Mesodermal cell (in vitro differentiated cells): ENCODE results near the gene PRADC1.

Experiments used
- H3K27ac ChIP-seq: 2 replicates; pipeline ENCODE4 v1.7.0; 2013; ENCODE audit warnings: mild to moderate bottlenecking, low read depth, low read length, moderate library complexity; ENCODE audit not compliant: severe bottlenecking
- H3K36me3 ChIP-seq: 2 replicates; pipeline ENCODE4 v1.7.1; 2013; ENCODE audit warnings: mild to moderate bottlenecking, low read length, moderate library complexity; ENCODE audit not compliant: control insufficient read depth, insufficient read depth
- H3K4me1 ChIP-seq: one replicate; pipeline ENCODE4 v1.7.1; 2013; ENCODE audit warnings: mild to moderate bottlenecking, low read length; ENCODE audit not compliant: insufficient read depth, control insufficient read depth, poor library complexity, severe bottlenecking
- H3K4me3 ChIP-seq: 2 replicates; pipeline ENCODE4 v1.7.0; 2013; ENCODE audit warnings: low read length, control low read depth, mild to moderate bottlenecking; ENCODE audit not compliant: insufficient read depth, poor library complexity, severe bottlenecking; ENCODE audit errors: extremely low read depth
- H3K9me3 ChIP-seq: 2 replicates; pipeline ENCODE4 v1.7.1; 2013; ENCODE audit warnings: mild to moderate bottlenecking, low read length, moderate library complexity; ENCODE audit not compliant: control insufficient read depth
- WGBS, 2 experiments: methylation state at CpG; one replicate each; pipeline ENCODE4 v1.1.5; 2013; ENCODE audit warnings: missing lambda C conversion rate in 2 of 2; ENCODE audit not compliant: insufficient coverage in 2 of 2; 5-methylcytosine and 5-hydroxymethylcytosine counted together

Gene PRADC1

GRCh38 chr2:73250872-73251846 is 18.1 kb upstream of the PRADC1 start:
- Histone ChIP-seq H3K9me3 (no peaks in the 10 kb centered on the region), H3K4me1 (no peaks in the 10 kb centered on the region), H3K4me3 (no peak overlapping the region), H3K27ac (no peak overlapping the region), H3K36me3 (peaks cover 90% of the 10 kb centered on the region)
- 95 to 96% methylated on average over 12 to 16 of the region's 17 CpGs for WGBS, 2 experiments

- Histone ChIP-seq H3K4me1 (no peaks in the 10 kb centered on the region), H3K4me3 (no peak overlapping the region), H3K36me3 (peaks cover 98% of the 10 kb centered on the region), H3K27ac (no peak overlapping the region), H3K9me3 (no peaks in the 10 kb centered on the region)
- WGBS, 2 experiments = 89 to 92% methylated on average over 8 to 9 of the region's 9 CpGs
Measured at GRCh38 chr2:73249636-73250035, 16.6 kb upstream of the PRADC1 start.

- 91 to 95% methylated on average over 3 of the region's 3 CpGs for WGBS, 2 experiments
- Histone ChIP-seq H3K9me3 (no peaks in the 10 kb centered on the region), H3K4me1 (peaks cover 3% of the 10 kb centered on the region), H3K27ac (no peak overlapping the region), H3K4me3 (no peak overlapping the region), H3K36me3 (peaks cover 94% of the 10 kb centered on the region)
Measured at GRCh38 chr2:73246850-73247249, 13.8 kb upstream of the PRADC1 start.

- peaks cover 95% of the 10 kb centered on the region for H3K36me3 ChIP-seq
- WGBS, 2 experiments = 83 to 95% methylated on average over 2 to 3 of the region's 3 CpGs
- no peaks in the 10 kb centered on the region for H3K9me3 ChIP-seq
- H3K4me1 ChIP-seq = peaks cover 3% of the 10 kb centered on the region
- no peak overlapping the region for H3K27ac ChIP-seq
- H3K4me3 ChIP-seq = no peak overlapping the region
Measured at GRCh38 chr2:73244580-73244979, 11.5 kb upstream of the PRADC1 start.

GRCh38 chr2:73243884-73244570 is 11.0 kb upstream of the PRADC1 start:
- 78 to 80% methylated on average over 4 of the region's 5 CpGs for WGBS, 2 experiments
- H3K36me3 ChIP-seq = peaks cover 95% of the 10 kb centered on the region
- H3K27ac ChIP-seq = no peak overlapping the region
- no peaks in the 10 kb centered on the region for H3K9me3 ChIP-seq
- peaks cover 4% of the 10 kb centered on the region for H3K4me1 ChIP-seq
- H3K4me3 ChIP-seq = no peak overlapping the region

- Histone ChIP-seq H3K27ac (no peak overlapping the region), H3K4me1 (peaks cover 18% of the 10 kb centered on the region), H3K4me3 (no peak overlapping the region), H3K36me3 (peaks cover 84% of the 10 kb centered on the region), H3K9me3 (no peaks in the 10 kb centered on the region)
- WGBS, 2 experiments = 89 to 96% methylated on average over 3 of the region's 3 CpGs
Measured at GRCh38 chr2:73239776-73240175, 6.7 kb upstream of the PRADC1 start.

GRCh38 chr2:73238976-73239375 is 5.9 kb upstream of the PRADC1 start:
- Histone ChIP-seq H3K4me3 (no peak overlapping the region), H3K36me3 (peaks cover 76% of the 10 kb centered on the region), H3K4me1 (peaks cover 18% of the 10 kb centered on the region), H3K9me3 (no peaks in the 10 kb centered on the region), H3K27ac (no peak overlapping the region)
- WGBS, 2 experiments = 90 to 100% methylated on average over 1 of the region's 1 CpG

GRCh38 chr2:73238149-73238548 is 5.1 kb upstream of the PRADC1 start:
- no peaks in the 10 kb centered on the region for H3K9me3 ChIP-seq
- peaks cover 68% of the 10 kb centered on the region for H3K36me3 ChIP-seq
- WGBS, 2 experiments = 71% methylated on average over 1 of the region's 3 CpGs; no CpG with 5 or more reads in 1 of the 2 experiments
- peaks cover 18% of the 10 kb centered on the region for H3K4me1 ChIP-seq
- no peak overlapping the region for H3K27ac ChIP-seq
- H3K4me3 ChIP-seq = no peak overlapping the region

- Histone ChIP-seq H3K27ac (no peak overlapping the region), H3K36me3 (peaks cover 60% of the 10 kb centered on the region), H3K4me1 (peaks cover 14% of the 10 kb centered on the region), H3K4me3 (no peak overlapping the region), H3K9me3 (no peaks in the 10 kb centered on the region)
- 89 to 100% methylated on average over 1 of the region's 1 CpG for WGBS, 2 experiments
Measured at GRCh38 chr2:73237168-73237567, 4.1 kb upstream of the PRADC1 start.

GRCh38 chr2:73235315-73236028 is 2.4 kb upstream of the PRADC1 start:
- 75 to 78% methylated on average over 11 of the region's 11 CpGs for WGBS, 2 experiments
- H3K36me3 ChIP-seq = peaks cover 46% of the 10 kb centered on the region
- H3K27ac ChIP-seq = no peak overlapping the region
- peak overlapping the region; percentile 95 for H3K4me3 ChIP-seq
- H3K9me3 ChIP-seq = no peaks in the 10 kb centered on the region
- peaks cover 14% of the 10 kb centered on the region for H3K4me1 ChIP-seq
